ENCODE data around the gene BCKDHA.
"Not testable (repeated sequence)": the region's sequence is repeated elsewhere in the genome, so short reads cannot be mapped to it uniquely, and the experiment has no call there.

BCKDHA gene

GRCh38 chr19:41407271-41407670, 9.7 kb downstream of the BCKDHA start:
- no peak for DNase-seq

GRCh38 chr19:41408256-41408655, 10.6 kb downstream of the BCKDHA start:
- DNase-seq = no peak

GRCh38 chr19:41408846-41409245, 11.2 kb downstream of the BCKDHA start:
- DNase-seq = not testable (repeated sequence)

- no peak for DNase-seq
Measured at GRCh38 chr19:41409288-41409687, 11.7 kb downstream of the BCKDHA start.

GRCh38 chr19:41410336-41411054, 12.9 kb downstream of the BCKDHA start:
- DNase-seq = no peak

GRCh38 chr19:41411100-41411967, 13.7 kb downstream of the BCKDHA start:
- no peak for DNase-seq

- no peak for DNase-seq
Measured at GRCh38 chr19:41411968-41412265, 14.3 kb downstream of the BCKDHA start.

GRCh38 chr19:41412953-41413352, 15.3 kb downstream of the BCKDHA start:
- no peak for DNase-seq

GRCh38 chr19:41413947-41414346, 16.3 kb downstream of the BCKDHA start:
- no peak for DNase-seq

GRCh38 chr19:41414461-41414860, 16.8 kb downstream of the BCKDHA start:
- DNase-seq = no peak

GRCh38 chr19:41415154-41415571, 17.5 kb downstream of the BCKDHA start:
- DNase-seq = no peak

GRCh38 chr19:41416194-41416674, 18.6 kb downstream of the BCKDHA start:
- DNase-seq = no peak

GRCh38 chr19:41420101-41420880, 22.7 kb downstream of the BCKDHA start:
- no peak for DNase-seq

GRCh38 chr19:41421314-41421713, 23.7 kb downstream of the BCKDHA start:
- no peak for DNase-seq

- no peak for DNase-seq
Measured at GRCh38 chr19:41421973-41422372, 24.4 kb downstream of the BCKDHA start.

GRCh38 chr19:41422456-41422855, 24.8 kb downstream of the BCKDHA start:
- DNase-seq = no peak

GRCh38 chr19:41422955-41423354, 25.3 kb downstream of the BCKDHA start:
- no peak for DNase-seq

- no peak for DNase-seq
Measured at GRCh38 chr19:41424335-41425173, 26.9 kb downstream of the BCKDHA start.

GRCh38 chr19:41425174-41426115, 27.8 kb downstream of the BCKDHA start:
- DNase-seq = no peak

GRCh38 chr19:41426116-41426841, 28.7 kb downstream of the BCKDHA start:
- no peak for DNase-seq
